Cerebellar nuclear complex (tissue), 1 donor: Measurements from ENCODE around the gene PPP2R3B.
"Not testable (repeated sequence)": the region's sequence is repeated elsewhere in the genome, so short reads cannot be mapped to it uniquely, and the experiment has no call there.

Experiments used
- DNase-seq, 2 experiments: peaks; one replicate each; lab custom pipeline; 2025; lab: John Stamatoyannopoulos, UW

Gene PPP2R3B

DNA sequence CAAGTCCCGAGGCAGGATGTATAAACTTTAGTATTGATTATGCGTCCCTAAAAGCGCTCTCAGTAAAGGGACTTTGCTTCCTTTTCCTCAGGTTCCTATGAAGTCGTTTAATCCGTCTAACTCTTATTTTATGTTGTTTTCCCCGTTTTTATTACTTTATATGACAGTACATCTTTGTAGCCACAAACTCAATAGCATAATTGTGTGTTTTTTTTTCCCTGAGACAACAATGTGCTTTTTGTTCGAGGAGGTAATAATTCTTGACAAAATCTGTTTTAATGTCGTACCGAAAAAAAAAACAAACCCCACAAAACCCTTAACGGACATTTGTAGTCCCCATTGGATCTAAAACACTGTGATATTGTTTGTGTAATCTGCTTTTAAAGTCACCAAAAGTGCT lies 17.9 kb upstream of the PPP2R3B start:
- DNase-seq, result no peak

DNA sequence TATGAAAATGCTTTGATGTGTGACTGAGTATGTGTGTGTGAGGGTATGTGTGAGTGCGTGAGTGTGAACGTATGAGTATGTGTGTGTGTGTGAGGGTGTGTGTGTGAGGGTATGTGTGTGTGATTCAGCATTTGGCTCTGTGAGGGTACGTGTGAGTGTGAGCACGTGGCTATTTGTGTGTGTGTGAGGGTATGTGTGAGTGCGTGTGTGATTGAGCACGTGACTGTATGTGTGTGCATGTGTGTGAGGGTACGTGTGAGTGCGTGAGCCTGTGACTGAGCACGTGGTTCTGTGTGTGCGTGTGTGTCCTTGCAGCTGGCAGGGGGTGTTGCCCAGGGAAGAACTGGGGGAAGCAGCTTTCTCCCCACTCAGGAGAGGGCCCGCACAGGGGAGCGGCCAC lies 16.1 kb upstream of the PPP2R3B start:
- DNase-seq, result no peak

DNA sequence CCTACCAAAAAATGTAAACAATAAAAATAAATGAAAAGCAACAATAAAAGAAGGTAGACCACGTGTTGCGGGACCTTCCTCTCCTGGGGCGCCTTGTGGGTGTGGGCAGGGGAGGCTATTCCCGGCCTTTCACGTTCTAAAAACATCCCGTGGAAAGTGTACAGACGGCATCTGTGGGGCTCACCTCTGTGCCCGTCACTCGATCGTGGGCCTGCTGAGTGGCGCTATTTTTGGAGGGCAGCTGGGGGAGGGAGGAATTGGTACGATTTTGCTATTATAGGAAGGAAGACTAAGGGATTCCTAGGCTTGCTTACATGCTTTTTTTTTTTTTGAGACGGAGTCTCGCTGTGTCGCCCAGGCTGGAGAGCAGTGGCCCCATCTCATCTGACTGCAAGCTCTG lies 13.6 kb upstream of the PPP2R3B start:
- no peak for DNase-seq

DNA sequence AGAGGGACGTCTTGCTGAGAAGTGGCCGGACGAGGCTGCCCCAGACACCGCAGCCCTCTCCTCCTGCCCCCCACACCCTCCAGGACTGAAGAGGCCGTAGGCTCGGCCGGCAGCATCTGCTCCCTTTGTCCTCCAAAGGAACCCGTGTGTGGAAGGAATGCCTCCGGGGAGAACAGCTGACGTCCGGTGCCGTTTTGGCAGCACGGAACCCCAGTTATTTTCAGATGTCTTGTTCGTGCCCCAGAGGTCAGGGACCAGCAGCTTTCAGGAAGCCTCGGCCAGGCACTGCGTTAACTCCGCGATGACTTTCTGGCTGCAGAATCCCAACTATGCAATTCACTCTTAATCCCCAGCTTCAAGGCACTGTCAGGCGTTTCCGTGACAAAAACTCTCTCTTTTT lies 10.9 kb upstream of the PPP2R3B start:
- no peak for DNase-seq

DNA sequence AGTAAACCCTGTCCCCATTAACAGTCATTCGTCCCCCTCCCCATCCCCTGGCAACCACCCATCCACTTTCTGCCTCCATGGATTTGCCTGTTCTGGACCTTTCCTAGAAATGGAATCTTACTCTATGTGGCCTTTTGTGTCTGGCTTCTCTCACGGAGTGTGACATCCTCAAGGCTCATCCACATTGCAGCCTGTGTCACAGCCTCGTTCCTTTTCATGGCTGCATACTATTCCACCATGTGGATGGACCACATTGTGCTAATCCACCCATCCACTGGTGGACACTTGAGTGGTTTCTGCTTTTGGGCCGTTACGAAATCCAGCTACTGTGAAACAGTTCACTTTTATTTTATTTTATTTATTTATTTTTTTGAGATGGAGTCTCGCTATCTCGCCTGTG lies 8.1 kb upstream of the PPP2R3B start:
- DNase-seq, result no peak

DNA sequence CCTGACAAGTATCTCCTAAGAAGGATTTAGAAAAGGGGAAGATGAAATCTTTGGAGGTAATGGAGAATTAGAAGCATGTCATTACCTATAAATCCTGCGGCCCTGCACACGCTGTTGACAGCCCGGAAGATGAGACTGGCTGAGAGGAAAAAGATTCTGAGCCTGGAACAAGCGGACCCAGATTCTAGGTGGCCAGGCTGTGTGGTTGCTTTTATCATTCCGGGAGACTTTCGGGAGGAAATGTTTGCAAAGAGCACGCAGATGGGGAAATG lies 5.8 kb upstream of the PPP2R3B start:
- no peak for DNase-seq

DNA sequence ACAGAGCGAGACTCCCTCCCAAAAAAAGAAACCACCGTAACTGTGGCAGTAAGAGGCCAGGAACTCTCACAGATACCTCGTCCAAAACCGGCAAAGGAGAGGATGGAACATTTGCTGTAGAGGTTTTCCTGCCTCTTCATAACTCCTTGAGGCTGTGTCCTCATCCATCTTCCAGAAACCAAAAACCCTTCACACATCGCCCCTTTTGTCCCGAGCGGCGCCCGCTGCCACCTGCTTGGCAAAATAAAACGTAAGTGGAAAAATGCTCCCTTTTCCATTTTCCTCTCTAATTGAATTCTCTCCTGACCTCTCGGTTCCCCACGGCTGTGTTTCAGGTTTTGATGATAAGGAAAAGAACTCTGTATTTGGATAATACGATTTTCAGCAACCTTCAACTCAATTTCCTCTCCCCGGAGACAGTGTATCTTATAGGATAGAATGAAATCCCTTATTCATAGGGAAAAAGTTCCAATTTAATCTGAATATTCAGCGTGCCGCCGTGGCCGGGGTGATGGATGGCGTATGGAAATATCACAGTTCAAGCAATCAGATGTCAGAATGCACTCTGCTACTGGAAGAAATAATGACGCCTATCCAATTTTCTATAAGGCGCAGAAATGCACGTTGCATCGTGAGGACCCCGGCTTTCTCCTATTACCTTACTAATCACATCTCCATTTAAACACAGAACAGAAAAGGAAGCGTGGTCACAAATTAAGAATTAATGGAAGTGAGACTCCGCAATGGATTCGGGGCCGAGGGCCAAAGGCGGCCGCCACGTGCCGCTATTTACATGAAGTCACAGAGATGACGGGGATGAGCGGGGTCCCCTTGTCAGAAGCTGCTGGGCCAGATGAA lies 5.2 kb upstream of the PPP2R3B start:
- no peak for DNase-seq

DNA sequence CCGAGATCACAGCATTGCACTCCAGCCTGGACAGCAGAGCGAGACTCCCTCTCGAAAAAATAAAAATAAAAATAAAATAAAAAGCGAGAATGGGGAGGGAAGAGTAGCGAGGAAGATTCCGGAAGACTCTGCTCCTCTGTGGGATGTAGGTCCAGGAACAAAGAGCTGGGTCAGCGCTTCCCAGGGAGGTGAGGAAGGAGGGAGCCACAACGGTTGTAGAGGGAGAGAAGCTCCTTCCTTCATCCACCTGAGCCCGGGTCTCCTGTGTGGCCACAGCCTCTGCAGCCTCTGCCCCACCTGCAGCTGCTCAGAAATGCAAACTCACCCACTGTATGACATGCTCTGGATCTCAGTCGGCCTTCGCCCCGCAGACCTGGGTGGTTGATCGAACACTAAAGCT lies 3.8 kb upstream of the PPP2R3B start:
- DNase-seq, result no peak

DNA sequence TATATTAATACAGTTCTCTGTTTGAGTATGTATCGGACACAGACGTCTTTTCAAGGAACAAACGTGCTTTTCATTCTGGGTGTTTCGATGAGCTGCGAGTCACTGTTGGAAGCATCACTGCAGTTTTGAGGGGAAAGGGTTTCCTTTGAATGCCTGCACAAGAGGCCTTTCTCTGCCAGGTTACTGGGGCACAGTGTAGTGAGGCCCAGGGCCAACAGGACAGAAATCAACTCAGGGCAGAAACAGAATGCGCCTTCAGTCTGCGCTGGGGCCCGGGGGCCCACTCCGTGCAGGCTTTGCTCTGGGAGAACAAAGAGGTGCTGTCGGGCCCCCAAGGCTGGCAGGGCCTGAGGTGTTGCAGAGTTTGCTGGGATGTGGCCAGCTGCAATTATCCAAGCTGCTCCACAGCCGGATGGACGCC lies 2.3 kb upstream of the PPP2R3B start:
- DNase-seq, result no peak

DNA sequence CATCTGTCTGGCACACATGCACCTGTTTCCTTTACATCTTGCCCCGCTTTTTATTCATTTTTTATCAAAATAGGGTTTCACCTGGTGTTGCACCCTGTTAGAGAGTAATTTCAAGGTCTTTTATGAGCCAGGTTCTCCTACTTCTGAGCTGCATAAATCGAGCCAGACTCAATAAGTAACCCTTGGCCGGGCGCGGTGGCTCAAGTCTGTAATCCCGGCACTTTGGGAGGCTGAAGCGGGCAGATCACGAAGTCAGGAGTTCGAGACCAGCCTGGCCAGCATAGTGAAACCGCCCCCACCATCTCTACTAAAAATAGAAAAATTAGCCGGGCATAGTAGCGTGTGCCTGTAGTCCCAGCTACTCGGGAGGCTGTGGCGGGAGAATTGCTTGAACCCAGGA lies 1.0 kb upstream of the PPP2R3B start:
- DNase-seq, result no peak

DNA sequence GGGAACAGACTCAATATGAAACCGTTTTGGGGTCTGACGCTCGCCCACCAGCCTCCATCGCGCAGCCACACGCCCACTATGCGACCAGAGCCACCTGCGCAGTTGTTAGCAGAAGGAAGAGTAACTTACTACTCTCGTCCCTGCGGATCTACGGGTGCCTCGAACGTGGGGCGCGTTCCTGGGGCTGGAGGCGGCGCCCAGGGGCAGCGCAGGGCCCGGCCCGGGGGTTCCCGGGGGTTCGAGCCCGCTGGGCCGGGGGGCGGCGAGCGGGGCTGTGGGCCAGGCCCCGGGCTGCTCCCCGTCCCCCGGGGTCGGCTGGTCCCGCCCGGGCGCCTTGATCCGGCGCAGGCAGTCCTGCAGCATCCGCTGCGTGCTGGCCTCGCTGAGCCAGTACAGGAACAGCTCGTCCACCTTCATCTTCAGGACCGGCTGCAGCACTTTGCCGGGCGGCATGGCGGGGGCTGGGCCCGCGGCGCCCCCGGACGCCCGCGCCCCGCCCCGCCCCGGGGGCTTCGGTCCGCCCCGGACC lies 404 bp downstream of the PPP2R3B start:
- no peak for DNase-seq

DNA sequence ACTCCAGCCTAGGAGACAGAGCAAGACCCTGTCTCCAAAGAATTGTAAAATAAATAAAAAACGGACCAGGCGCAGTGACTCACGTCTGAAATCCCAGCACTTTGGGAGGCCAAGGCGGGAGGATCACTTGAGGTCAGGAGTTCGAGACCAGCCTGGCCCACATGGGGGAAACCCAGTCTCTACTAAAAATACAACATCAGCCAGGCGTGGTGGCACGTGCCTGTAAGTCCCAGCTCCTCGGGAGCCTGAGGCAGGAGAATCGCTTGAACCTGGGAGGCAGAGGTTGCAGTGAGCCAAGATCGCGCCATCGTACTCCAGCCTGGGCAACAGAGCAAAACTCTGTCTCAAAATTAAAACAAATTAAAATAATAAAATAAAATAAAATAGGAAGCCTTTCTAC lies 971 bp downstream of the PPP2R3B start:
- DNase-seq, result not testable (repeated sequence)

DNA sequence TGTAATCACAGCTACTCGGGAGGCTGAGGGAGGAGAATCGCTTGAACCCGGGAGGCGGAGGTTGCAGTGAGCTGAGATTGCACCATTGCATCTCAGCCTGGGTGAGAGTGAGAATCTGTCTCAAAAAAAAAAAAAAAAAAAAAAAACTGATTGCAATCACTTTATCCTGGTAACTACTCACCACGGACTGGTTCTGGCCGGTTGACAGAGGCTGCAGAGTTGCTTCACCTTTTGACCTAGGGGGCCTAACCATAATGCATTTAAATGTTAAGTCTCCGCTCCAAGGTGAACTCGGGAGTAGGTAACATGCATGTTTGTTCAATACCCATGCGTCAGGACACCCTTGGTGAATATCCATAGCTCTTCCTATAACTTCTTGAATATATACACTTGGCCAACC lies 1.8 kb downstream of the PPP2R3B start:
- no peak for DNase-seq

DNA sequence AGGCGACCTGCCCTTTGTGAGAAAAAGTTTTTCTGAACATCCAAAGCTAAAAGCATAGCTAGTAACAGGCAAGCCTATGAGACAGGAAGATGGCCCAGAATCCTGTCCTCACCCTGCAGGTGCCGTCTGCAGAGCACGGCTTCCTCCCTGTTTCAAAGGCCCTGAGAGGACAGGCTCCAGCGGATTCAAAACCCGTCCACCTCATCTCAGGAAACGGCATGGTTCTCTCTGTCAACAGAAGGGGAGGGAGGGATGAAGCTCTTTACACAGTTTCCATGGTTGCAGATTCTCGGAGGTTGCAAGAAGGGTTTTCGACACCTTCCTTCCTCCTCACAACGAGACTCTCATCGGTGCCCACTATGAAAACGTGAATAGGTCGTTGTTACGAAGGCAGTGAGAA lies 8.3 kb downstream of the PPP2R3B start:
- no peak for DNase-seq

DNA sequence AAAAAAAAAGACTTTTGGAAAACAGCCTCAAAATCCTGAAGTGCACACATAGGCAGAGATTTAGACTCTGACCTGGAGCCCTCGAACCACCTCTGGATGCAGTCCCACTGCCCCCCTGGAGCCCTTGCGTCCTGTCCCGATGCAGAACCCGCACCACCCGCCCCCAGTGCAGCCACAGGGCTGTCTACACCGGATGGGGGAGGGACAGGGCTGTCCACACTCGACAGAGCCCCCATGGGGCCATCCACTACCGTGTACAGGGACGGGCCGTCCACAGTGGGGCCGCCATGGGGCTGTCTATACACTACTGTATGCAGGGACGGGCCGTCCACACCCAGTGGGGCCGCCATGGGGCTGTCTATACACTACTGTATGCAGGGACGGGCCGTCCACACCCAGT lies 10.5 kb downstream of the PPP2R3B start:
- DNase-seq, result not testable (repeated sequence)

DNA sequence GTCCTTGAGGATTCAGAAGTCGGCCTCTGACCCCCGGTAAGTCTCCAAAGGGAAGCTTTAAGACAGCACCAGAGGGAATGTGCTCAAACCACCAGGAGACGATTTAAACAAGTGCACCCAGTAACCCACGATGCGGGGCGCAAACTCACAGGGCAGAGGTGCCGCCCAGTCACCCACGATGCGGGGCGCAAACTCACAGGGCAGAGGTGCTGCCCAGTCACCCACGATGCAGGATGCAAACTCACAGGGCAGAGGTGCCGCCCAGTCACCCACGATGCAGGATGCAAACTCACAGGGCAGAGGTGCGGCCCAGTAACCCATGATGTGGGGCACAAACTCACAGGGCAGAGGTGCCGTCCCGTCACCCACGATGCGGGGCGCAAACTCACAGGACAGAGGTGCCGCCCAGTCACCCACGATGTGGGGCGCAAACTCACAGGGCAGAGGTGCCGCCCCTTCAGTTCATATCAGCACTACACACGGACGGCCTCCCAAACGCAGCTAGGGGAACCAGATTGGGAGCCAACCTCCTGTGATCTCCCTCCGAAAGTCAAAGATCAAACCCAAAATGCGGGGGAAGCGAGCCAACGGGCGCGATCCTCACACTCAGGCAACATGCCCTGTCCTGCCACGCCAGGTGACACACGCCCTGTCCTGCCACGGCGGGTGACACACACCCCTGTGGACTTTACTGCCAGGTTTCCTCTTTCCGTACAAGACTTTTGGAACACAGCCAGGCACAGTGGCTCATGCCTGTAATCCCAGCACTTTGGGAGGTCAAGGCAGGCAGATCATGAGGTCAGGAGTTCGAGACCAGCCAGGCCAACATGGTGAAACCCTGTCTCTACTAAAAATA lies 11.3 kb downstream of the PPP2R3B start:
- no peak for DNase-seq

DNA sequence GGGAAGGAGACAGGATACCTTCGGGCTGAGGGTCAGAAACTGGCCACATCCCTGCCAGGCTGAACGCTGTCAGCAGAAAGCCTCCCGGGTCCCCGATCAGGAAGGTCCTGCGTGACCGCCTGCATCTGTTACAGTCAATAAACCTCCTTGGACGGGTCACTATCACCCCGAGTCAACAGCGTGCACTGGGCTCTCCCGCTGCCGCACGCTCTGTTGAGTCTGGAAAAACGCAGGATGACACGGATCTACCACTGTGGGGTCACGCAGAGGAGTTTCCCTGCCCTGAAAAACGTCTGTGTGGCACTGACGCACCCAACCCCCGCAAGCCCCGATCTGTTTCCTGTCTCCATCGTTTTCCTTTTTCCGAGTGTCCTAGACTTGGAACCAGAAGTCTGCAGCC lies 12.1 kb downstream of the PPP2R3B start:
- no peak for DNase-seq

DNA sequence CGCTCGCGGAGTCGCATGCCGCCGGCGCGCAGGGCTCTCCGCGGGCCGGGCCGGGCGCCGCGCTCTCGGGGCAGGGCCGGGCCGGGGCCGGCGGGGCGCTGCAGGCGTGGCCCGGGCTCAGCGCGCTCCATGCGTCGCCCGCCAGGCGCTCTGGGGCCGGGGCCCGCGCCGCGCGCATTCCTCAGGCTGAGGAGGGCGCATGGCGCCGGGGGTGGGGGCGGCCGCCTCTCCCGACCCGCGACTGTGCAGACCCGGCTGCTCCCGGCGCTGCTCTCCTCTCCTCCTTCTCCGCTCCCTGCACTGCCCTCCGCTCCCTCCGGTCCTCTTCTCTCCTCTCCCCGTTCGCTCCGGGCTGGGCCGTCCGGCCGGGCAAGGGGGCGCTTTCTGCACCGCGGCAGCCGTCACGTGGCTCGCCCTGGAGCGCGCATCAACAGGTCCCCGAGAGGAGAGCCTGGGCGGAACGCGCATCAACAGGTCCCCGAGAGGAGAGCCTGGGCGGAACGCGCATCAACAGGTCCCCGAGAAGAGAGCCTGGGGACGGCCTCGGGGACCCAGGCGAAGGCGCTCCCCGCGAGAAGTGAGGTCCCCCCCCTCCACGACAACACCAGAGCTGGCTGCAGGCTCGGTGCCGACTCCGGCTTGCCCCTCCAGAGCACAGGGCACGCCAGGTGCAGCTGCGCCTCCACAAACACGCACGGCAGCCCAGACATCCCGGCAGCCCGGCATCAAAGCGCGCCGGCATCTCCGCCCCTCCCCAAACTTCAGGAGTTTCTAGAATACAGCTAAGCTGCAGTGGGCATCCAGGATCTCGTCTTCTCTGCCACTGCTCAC lies 12.9 kb downstream of the PPP2R3B start:
- DNase-seq, result no peak

DNA sequence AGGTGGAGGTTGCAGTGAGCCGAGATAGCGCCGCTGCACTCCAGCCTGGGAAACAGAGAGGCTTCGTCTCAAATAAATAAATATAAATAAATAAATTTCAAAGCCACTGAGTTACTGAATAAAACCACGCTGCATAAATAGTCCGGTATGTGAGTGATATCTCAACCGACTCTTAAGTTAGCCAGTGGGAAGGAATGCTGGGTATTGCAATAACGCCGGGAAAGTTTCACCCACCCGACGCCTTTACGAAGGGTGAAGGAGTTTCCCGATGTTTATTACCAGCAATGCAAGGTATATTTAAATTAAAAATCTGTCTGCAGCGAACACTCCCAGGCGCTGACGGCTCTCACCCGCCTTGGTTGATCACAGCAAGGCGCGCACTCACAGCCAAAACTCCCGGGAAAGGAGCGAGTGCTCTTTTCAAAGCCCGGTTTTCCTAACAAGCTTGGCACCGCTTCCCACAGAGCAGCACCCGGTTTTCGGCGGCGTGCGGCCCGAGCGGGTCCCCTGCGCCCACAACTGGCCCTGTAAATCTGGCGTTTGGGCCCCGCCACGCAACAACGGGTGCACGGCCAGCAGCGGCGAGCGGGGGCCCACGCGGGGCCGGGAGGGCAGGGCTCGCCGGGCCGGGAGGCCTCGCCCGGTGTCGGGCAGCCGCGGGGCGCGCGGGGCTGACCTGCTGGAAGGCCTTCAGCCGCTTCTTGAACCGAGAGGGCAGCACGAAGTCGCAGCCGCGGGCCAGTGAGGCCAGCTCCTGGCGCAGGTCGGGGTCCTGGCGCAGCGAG lies 13.7 kb downstream of the PPP2R3B start:
- no peak for DNase-seq

DNA sequence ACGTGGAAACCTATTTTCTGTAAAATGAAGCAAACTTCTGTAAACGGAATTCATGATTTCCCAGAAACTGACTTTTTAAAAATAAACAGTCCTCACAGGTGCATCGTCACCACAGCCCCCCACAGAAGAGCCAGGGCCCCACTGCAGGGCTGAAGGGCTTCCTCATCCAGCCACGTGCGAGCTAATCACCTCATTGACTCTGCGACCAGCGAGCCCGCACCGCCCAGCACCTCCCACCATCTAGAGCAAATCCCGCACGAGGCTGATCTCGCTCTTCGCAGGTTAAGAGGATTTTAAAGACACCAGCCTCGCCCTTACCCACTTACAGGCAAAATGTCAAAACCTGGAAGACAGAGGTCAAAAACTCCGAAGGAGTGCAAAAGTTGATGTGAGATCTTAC lies 14.8 kb downstream of the PPP2R3B start:
- DNase-seq, result no peak

DNA sequence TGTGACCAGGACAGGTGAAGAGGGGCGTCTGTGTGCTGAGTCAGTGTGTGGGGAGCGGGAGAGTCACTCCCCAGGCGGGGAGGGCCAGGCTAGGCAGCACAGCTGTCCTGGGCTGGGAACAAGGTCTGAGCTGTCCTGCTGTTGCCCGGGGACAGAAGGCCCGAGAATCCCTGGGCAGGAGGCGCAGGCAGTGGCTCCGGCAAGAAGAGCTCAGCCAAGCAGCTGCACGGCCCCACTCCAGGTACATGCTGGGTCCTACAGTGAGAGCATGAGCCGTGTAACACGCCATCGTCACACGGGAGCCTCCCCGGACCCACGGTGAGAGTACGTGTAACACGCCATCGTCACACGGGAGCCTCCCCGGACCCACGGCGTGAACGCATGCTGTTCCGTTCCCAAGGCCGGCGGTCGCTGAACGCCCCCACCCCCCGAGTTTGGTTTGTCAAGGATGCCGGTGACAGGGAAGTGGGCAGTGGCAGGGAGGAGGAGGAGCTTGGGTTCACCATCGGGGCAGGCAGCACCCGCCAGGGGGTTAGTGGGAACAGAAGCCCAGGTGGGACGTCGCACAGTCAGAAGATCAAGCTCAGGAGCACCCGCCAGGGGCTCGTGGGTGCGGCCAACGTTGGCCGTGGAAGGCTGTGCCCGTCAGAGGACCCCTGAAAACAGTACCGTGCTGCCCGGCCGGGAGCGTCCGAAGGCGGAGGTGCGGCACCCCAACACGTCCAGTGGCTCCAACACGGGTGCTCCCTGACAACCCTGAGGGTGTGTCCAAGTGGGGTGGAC lies 15.6 kb downstream of the PPP2R3B start:
- no peak for DNase-seq
